B cell (primary cell): ENCODE measurements around the gene IGFL4.

Source experiments
- EZH2 ChIP-seq: IDR thresholded peaks from 2 replicates; pipeline ENCODE4 v1.6.1; 2012; ENCODE audit warnings: borderline replicate concordance, low read depth, mild to moderate bottlenecking, moderate library complexity, low read length; ENCODE audit not compliant: insufficient read depth, poor library complexity, severe bottlenecking
- TF ChIP-seq, protein P1 (sequence below): fragments of 200-600 bp; IDR thresholded peaks from one replicate; pipeline ENCODE4 v1.8.0; 2022; ENCODE audit warnings: antibody characterized with exemption, mild to moderate bottlenecking

- TF ChIP-seq, protein P1, sequence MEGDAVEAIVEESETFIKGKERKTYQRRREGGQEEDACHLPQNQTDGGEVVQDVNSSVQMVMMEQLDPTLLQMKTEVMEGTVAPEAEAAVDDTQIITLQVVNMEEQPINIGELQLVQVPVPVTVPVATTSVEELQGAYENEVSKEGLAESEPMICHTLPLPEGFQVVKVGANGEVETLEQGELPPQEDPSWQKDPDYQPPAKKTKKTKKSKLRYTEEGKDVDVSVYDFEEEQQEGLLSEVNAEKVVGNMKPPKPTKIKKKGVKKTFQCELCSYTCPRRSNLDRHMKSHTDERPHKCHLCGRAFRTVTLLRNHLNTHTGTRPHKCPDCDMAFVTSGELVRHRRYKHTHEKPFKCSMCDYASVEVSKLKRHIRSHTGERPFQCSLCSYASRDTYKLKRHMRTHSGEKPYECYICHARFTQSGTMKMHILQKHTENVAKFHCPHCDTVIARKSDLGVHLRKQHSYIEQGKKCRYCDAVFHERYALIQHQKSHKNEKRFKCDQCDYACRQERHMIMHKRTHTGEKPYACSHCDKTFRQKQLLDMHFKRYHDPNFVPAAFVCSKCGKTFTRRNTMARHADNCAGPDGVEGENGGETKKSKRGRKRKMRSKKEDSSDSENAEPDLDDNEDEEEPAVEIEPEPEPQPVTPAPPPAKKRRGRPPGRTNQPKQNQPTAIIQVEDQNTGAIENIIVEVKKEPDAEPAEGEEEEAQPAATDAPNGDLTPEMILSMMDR: no peak
- no peak for TF ChIP-seq EZH2
Measured at GRCh38 chr19:46033401-46033800, 7.4 kb downstream of the IGFL4 start.
